ENCODE measurements around the gene PGM5.

The PGM5 gene

DNA sequence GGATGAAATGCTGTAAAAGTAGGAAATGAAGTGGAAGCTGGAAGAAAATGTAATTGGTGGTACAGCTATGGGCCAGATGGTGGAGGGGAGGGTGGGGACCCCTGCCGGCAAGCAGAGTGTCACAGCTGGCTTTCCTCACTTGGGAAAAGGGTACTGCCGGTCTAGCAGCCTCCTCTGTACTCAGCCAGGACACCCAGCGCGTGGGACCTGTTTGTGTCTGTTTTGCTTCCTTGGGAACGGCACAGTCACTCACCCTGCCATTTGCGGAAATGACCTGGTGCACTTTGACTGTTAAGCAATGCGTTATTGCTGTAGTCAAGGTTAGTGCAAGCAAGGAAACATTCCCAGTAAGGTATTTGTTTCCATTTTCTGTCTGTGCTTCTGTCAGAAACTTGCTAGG is 174.2 kb downstream of the PGM5 start:
- H3K27ac ChIP-seq (ENCODE audit: low read length), result no peak overlapping the region
- H3K4me2 ChIP-seq (ENCODE audit: low read length), result no peak overlapping the region
- H3K79me2 ChIP-seq (ENCODE audit: low read length), result no peaks in the 10 kb centered on the region
- no peaks in the 10 kb centered on the region for H3K4me1 ChIP-seq (ENCODE audit: low read length)
- no peak for TF ChIP-seq EZH2phosphoT487 (IDR thresholded peaks at IDR 0.05; ENCODE audit: low read depth)
- TF ChIP-seq, protein P1, sequence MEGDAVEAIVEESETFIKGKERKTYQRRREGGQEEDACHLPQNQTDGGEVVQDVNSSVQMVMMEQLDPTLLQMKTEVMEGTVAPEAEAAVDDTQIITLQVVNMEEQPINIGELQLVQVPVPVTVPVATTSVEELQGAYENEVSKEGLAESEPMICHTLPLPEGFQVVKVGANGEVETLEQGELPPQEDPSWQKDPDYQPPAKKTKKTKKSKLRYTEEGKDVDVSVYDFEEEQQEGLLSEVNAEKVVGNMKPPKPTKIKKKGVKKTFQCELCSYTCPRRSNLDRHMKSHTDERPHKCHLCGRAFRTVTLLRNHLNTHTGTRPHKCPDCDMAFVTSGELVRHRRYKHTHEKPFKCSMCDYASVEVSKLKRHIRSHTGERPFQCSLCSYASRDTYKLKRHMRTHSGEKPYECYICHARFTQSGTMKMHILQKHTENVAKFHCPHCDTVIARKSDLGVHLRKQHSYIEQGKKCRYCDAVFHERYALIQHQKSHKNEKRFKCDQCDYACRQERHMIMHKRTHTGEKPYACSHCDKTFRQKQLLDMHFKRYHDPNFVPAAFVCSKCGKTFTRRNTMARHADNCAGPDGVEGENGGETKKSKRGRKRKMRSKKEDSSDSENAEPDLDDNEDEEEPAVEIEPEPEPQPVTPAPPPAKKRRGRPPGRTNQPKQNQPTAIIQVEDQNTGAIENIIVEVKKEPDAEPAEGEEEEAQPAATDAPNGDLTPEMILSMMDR (IDR thresholded peaks at IDR 0.05; ENCODE audit: low read depth, low read length), result no peak
- H3K36me3 ChIP-seq (replicated peaks; ENCODE audit: low read depth, low read length), result no peaks in the 10 kb centered on the region
- H3K4me3 ChIP-seq (ENCODE audit: low read length), result no peak overlapping the region
- no peaks in the 10 kb centered on the region for H4K20me1 ChIP-seq (ENCODE audit: insufficient read depth, low read length)
- no peaks in the 10 kb centered on the region for H3K9me3 ChIP-seq (ENCODE audit: insufficient read depth, low read length)
- no peak overlapping the region for H3K9ac ChIP-seq (ENCODE audit: low read length)
- H2AFZ ChIP-seq (ENCODE audit: low read depth, low read length), result no peak overlapping the region
- H3K27me3 ChIP-seq (ENCODE audit: low read depth, low read length), result no peaks in the 10 kb centered on the region

DNA sequence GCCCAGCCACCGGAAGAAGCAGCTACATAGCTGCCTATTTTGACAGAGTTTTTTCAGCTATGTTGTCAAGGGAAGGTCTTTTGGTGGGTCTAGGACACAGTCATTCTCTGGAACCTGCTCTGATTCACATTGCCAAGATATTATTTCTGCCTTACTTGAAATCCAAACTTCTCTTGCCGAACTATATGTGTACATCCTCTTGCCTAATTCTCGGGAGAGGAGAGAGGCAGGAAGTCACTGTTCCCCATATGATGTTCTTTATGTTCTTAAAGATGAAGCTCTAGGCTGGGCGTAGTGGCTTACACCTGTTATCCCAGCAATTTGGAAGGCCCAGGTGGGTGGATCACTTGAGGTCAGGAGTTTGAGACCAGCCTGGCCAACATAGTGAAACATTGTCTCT is 175.7 kb downstream of the PGM5 start:
- H3K9me3 ChIP-seq (ENCODE audit: insufficient read depth, low read length), result no peaks in the 10 kb centered on the region
- no peaks in the 10 kb centered on the region for H3K79me2 ChIP-seq (ENCODE audit: low read length)
- H2AFZ ChIP-seq (ENCODE audit: low read depth, low read length), result no peak overlapping the region
- H3K36me3 ChIP-seq (replicated peaks; ENCODE audit: low read depth, low read length), result no peaks in the 10 kb centered on the region
- H4K20me1 ChIP-seq (ENCODE audit: insufficient read depth, low read length), result no peaks in the 10 kb centered on the region
- TF ChIP-seq, protein P1 (IDR thresholded peaks at IDR 0.05; ENCODE audit: low read depth, low read length), result no peak
- no peak for TF ChIP-seq EZH2phosphoT487 (IDR thresholded peaks at IDR 0.05; ENCODE audit: low read depth)
- no peaks in the 10 kb centered on the region for H3K27me3 ChIP-seq (ENCODE audit: low read depth, low read length)
- no peak overlapping the region for H3K4me2 ChIP-seq (ENCODE audit: low read length)
- no peaks in the 10 kb centered on the region for H3K4me1 ChIP-seq (ENCODE audit: low read length)
- no peak overlapping the region for H3K4me3 ChIP-seq (ENCODE audit: low read length)
- no peak overlapping the region for H3K9ac ChIP-seq (ENCODE audit: low read length)
- H3K27ac ChIP-seq (ENCODE audit: low read length), result no peak overlapping the region

DNA sequence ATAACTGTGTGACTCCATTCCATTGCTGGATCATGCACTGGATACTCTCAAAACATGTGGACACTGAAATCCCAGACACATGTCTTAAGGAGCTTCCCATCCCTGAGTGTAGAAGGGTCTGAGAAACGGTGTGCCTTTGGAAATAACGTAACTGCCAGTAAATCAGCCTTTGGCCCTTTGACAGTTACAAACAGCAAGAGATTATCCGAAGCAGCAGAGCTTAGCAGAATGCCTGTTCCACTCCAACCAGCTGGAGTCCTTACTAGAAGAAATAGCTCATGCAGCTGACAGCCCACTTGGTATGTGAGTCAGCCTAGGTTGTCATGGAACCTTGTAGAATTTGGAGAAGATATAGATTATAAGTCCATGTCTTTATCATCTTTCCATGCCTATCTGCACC is 177.3 kb downstream of the PGM5 start:
- TF ChIP-seq, protein P1 (IDR thresholded peaks at IDR 0.05; ENCODE audit: low read depth, low read length), result no peak
- no peak for TF ChIP-seq EZH2phosphoT487 (IDR thresholded peaks at IDR 0.05; ENCODE audit: low read depth)
- Histone ChIP-seq H3K27me3 (ENCODE audit: low read depth, low read length) (no peaks in the 10 kb centered on the region), H3K9ac (ENCODE audit: low read length) (no peak overlapping the region), H3K79me2 (ENCODE audit: low read length) (no peaks in the 10 kb centered on the region), H2AFZ (ENCODE audit: low read depth, low read length) (no peak overlapping the region), H4K20me1 (ENCODE audit: insufficient read depth, low read length) (no peaks in the 10 kb centered on the region), H3K4me3 (ENCODE audit: low read length) (no peak overlapping the region), H3K4me2 (ENCODE audit: low read length) (no peak overlapping the region), H3K36me3 (replicated peaks; ENCODE audit: low read depth, low read length) (no peaks in the 10 kb centered on the region), H3K4me1 (ENCODE audit: low read length) (no peaks in the 10 kb centered on the region), H3K9me3 (ENCODE audit: insufficient read depth, low read length) (no peaks in the 10 kb centered on the region), H3K27ac (ENCODE audit: low read length) (no peak overlapping the region)

DNA sequence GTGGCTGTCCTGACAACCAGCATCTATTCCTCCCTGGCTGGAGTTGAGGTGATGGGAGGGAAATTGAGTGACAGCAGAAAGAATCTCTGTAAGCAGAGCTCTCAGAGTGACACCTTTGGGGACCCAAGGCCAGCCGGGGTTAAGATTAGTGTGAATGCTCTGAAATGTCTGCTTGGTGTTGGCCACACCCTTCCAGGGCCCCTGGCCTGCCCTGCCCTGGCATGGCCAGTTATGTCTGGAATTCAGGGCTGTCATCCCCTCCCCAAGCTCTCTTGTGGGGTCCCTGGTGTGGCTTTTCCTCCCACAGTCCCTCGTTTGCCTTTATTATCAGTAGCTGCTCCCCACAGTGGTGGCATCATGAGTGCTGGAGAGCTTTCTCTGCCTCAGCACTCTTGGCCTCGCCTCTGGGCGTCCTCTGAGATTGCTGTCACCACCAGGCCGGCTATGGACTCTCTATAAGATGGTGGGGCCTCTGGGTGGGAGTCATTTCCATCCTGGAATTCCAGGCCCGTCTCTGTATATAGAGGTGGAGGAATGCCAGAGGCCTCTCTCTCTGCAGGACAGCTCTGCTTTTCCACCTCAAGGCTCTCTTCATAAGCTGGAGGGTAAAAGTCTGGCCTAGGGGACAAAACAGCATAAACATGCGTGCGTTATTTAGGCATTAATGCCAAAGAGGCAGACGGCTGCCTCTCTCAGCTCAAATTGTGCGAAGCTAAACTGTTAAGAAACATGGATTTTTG is 180.6 kb downstream of the PGM5 start:
- H3K27ac ChIP-seq (ENCODE audit: low read length), result no peak overlapping the region
- H3K9me3 ChIP-seq (ENCODE audit: insufficient read depth, low read length), result no peaks in the 10 kb centered on the region
- no peak for TF ChIP-seq EZH2phosphoT487 (IDR thresholded peaks at IDR 0.05; ENCODE audit: low read depth)
- TF ChIP-seq, protein P1 (IDR thresholded peaks at IDR 0.05; ENCODE audit: low read depth, low read length), result no peak
- no peaks in the 10 kb centered on the region for H3K79me2 ChIP-seq (ENCODE audit: low read length)
- no peaks in the 10 kb centered on the region for H3K36me3 ChIP-seq (replicated peaks; ENCODE audit: low read depth, low read length)
- H3K27me3 ChIP-seq (ENCODE audit: low read depth, low read length), result no peaks in the 10 kb centered on the region
- no peak overlapping the region for H3K4me2 ChIP-seq (ENCODE audit: low read length)
- H3K4me1 ChIP-seq (ENCODE audit: low read length), result no peaks in the 10 kb centered on the region
- no peaks in the 10 kb centered on the region for H4K20me1 ChIP-seq (ENCODE audit: insufficient read depth, low read length)
- H2AFZ ChIP-seq (ENCODE audit: low read depth, low read length), result no peak overlapping the region
- H3K4me3 ChIP-seq (ENCODE audit: low read length), result no peak overlapping the region
- H3K9ac ChIP-seq (ENCODE audit: low read length), result no peak overlapping the region

All from OCI-LY3 (cell line).